ENCODE data around the gene CAMSAP2.

Gene CAMSAP2, protein sequence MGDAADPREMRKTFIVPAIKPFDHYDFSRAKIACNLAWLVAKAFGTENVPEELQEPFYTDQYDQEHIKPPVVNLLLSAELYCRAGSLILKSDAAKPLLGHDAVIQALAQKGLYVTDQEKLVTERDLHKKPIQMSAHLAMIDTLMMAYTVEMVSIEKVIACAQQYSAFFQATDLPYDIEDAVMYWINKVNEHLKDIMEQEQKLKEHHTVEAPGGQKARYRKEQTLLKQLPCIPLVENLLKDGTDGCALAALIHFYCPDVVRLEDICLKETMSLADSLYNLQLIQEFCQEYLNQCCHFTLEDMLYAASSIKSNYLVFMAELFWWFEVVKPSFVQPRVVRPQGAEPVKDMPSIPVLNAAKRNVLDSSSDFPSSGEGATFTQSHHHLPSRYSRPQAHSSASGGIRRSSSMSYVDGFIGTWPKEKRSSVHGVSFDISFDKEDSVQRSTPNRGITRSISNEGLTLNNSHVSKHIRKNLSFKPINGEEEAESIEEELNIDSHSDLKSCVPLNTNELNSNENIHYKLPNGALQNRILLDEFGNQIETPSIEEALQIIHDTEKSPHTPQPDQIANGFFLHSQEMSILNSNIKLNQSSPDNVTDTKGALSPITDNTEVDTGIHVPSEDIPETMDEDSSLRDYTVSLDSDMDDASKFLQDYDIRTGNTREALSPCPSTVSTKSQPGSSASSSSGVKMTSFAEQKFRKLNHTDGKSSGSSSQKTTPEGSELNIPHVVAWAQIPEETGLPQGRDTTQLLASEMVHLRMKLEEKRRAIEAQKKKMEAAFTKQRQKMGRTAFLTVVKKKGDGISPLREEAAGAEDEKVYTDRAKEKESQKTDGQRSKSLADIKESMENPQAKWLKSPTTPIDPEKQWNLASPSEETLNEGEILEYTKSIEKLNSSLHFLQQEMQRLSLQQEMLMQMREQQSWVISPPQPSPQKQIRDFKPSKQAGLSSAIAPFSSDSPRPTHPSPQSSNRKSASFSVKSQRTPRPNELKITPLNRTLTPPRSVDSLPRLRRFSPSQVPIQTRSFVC (N-terminal part only)

GRCh38 chr1:200738327-200738948, at the start of gene CAMSAP2:
Gene CAMSAP2 (plus strand): TSS chr1:200738893. CDS start chr1:200739828, 935 bp downstream.
- TF ChIP-seq CTCF (IDR thresholded peaks at IDR 0.05; ENCODE audit: insufficient read depth, missing control alignments): no peak
- peak; percentile 32 for FAIRE-seq
- peak; percentile 84 for DNase-seq (ENCODE audit: insufficient read length, low spot score)

DNA sequence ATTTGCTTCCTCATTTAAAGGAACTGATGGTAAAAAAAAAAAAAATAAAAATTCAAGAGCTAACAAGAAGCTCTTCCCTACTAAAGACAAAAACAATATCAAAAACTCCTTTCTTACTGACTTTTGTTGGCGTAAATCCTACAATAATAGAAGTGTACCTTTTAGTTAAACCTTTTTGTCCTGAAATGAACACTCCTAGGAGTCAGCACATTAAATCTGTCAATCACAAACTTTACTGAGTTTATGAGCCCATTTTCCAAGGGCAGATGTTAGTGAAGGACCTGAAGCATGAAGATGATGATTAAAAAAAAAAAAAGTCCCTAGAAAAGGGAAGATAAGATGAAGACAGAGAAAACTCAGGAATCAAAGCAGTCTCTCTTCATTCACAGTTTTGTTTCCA, 46.4 kb upstream of the CAMSAP2 start:
- DNase-seq (ENCODE audit: insufficient read length, low spot score) (no peak), FAIRE-seq (no peak)
- no peak for TF ChIP-seq CTCF (IDR thresholded peaks at IDR 0.05; ENCODE audit: insufficient read depth, missing control alignments)

- FAIRE-seq (no peak), DNase-seq (ENCODE audit: insufficient read length, low spot score) (no peak)
- TF ChIP-seq CTCF (IDR thresholded peaks at IDR 0.05; ENCODE audit: insufficient read depth, missing control alignments): no peak
Observed at GRCh38 chr1:200693327-200693726, 45.4 kb upstream of the CAMSAP2 start.

DNA sequence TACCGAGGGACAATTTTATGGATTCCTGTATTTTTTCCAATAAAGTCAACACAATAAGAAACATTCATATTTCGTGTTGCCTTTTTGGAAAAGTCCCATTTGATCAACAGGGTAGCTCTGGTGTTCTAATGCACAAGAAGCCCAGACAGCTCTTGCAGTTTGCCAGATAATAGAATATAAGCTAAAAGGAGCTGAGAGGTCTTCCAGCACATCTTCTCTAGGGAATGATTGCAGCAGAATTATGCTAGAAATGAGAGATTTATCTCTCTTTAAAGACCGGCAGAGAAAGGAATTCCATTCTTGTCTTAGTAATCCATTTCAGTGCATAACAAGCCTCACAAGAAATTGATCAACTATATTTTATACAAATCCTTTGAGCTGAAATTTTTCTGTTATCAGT, 44.0 kb upstream of the CAMSAP2 start:
- DNase-seq (ENCODE audit: insufficient read length, low spot score) (no peak), FAIRE-seq (peak; percentile 6)
- no peak for TF ChIP-seq CTCF (IDR thresholded peaks at IDR 0.05; ENCODE audit: insufficient read depth, missing control alignments)

- TF ChIP-seq CTCF (IDR thresholded peaks at IDR 0.05; ENCODE audit: insufficient read depth, missing control alignments): no peak
- FAIRE-seq: no peak
- no peak for DNase-seq (ENCODE audit: insufficient read length, low spot score)
Observed at GRCh38 chr1:200699871-200700270, 38.8 kb upstream of the CAMSAP2 start.

- FAIRE-seq (no peak), DNase-seq (ENCODE audit: insufficient read length, low spot score) (no peak)
- TF ChIP-seq CTCF (IDR thresholded peaks at IDR 0.05; ENCODE audit: insufficient read depth, missing control alignments): no peak
Observed at GRCh38 chr1:200704986-200705500, 33.6 kb upstream of the CAMSAP2 start.

Data from D721Med (cell line).